HG03108 (cell line): ENCODE measurements around the gene SNX11.
A peak's percentile ranks its signal among the peaks of the same experiment; 100 is the strongest.

Experiments used
- ATAC-seq: cut with Tn5 transposase; IDR thresholded peaks from one replicate; pipeline ENCODE4 v1.9.1; 2021; ENCODE audit warnings: moderate library complexity; ENCODE audit not compliant: unreplicated experiment

SNX11 gene

GRCh38 chr17:48095611-48096010 is 12.0 kb upstream of the SNX11 start:
- no peak for ATAC-seq

- no peak for ATAC-seq
Observed at GRCh38 chr17:48100160-48100559, 7.4 kb upstream of the SNX11 start.

- no peak for ATAC-seq
Observed at GRCh38 chr17:48100591-48101011, 7.0 kb upstream of the SNX11 start.

- ATAC-seq: peak; percentile 83
Observed at GRCh38 chr17:48101012-48101720, 6.4 kb upstream of the SNX11 start, which contains the start of gene CBX1. Gene CBX1, minus strand, starts transcription at chr17:48101478. Its CDS starts 24,474 bp downstream, at chr17:48077004.

GRCh38 chr17:48102043-48102750 is 5.4 kb upstream of the SNX11 start:
- no peak for ATAC-seq

- ATAC-seq: no peak
Observed at GRCh38 chr17:48102798-48103715, 4.5 kb upstream of the SNX11 start.

GRCh38 chr17:48104440-48104839 is 3.1 kb upstream of the SNX11 start:
- ATAC-seq: no peak

GRCh38 chr17:48106802-48107136 is 797 bp upstream of the SNX11 start:
- no peak for ATAC-seq

GRCh38 chr17:48110761-48111160 is 3.2 kb downstream of the SNX11 start:
- ATAC-seq: no peak

GRCh38 chr17:48111937-48112241 is 4.3 kb downstream of the SNX11 start:
- no peak for ATAC-seq

- ATAC-seq: no peak
Observed at GRCh38 chr17:48113201-48113676, 5.7 kb downstream of the SNX11 start.

- no peak for ATAC-seq
Observed at GRCh38 chr17:48121923-48122664, 14.5 kb downstream of the SNX11 start.

GRCh38 chr17:48122665-48123045 is 15.1 kb downstream of the SNX11 start:
- ATAC-seq: no peak

GRCh38 chr17:48123111-48123510 is 15.5 kb downstream of the SNX11 start:
- no peak for ATAC-seq

GRCh38 chr17:48123776-48124388 is 16.3 kb downstream of the SNX11 start:
- ATAC-seq: no peak

GRCh38 chr17:48125829-48126531 is 18.4 kb downstream of the SNX11 start:
- no peak for ATAC-seq

- no peak for ATAC-seq
Observed at GRCh38 chr17:48126532-48126850, 18.9 kb downstream of the SNX11 start.

GRCh38 chr17:48127371-48128051 is 19.9 kb downstream of the SNX11 start:
- ATAC-seq: no peak

GRCh38 chr17:48128400-48128799 is 20.8 kb downstream of the SNX11 start:
- no peak for ATAC-seq
